Panc1 (cell line): ENCODE results near the gene PCNT.

Experiments
- CTCF ChIP-seq: fragments of 450-650 bp; IDR thresholded peaks from 2 replicates; pipeline ENCODE4 v1.5.1; 2017; ENCODE audit warnings: mild to moderate bottlenecking
- POLR2AphosphoS5 ChIP-seq: IDR thresholded peaks from 2 replicates; pipeline ENCODE4 v1.6.1; 2012; ENCODE audit warnings: mild to moderate bottlenecking, low read depth, low read length, moderate library complexity

GRCh38 chr21:46457801-46458314, 133.9 kb downstream of the PCNT start:
- TF ChIP-seq CTCF (no peak), POLR2AphosphoS5 (no peak)
